ENCODE results near the gene CD109. TPM values are rescaled to one million over a fixed set of nuclear protein-coding genes. Genes with fewer than 3 reads are reported as not detected.
A peak's percentile ranks its signal among the peaks of the same experiment; 100 is the strongest.
"Not testable (repeated sequence)": the region's sequence is repeated elsewhere in the genome, so short reads cannot be mapped to it uniquely, and the experiment has no call there.

The CD109 gene
- total RNA-seq, 2 donors from 2014 or later = 2.2 to 4.3 TPM

- intact Hi-C loops (cut with DNase I, micrococcal nuclease); ATAC-seq; DNase-seq: not testable (repeated sequence)
Observed at GRCh38 chr6:73715111-73715508, 19.1 kb downstream of the CD109 start.

- DNase-seq = no peak
- intact Hi-C loops (cut with DNase I, micrococcal nuclease) = no loop called here
- ATAC-seq = no peak
Observed at GRCh38 chr6:73719046-73719445, 23.0 kb downstream of the CD109 start.

GRCh38 chr6:73722318-73723060 lies 26.5 kb downstream of the CD109 start:
- intact Hi-C loops (cut with DNase I, micrococcal nuclease) = no loop called here
- ATAC-seq (no peak), DNase-seq (no peak)

GRCh38 chr6:73723480-73723879 lies 27.5 kb downstream of the CD109 start:
- intact Hi-C loops (cut with DNase I, micrococcal nuclease); ATAC-seq; DNase-seq: not testable (repeated sequence)

GRCh38 chr6:73724389-73724788 lies 28.4 kb downstream of the CD109 start:
- DNase-seq = no peak
- intact Hi-C loops (cut with DNase I, micrococcal nuclease) = no loop called here
- ATAC-seq = no peak

- DNase-seq (peak; percentile 25 to 29), ATAC-seq (peak; percentile 93)
- intact Hi-C loops (cut with DNase I, micrococcal nuclease) = not testable (repeated sequence)
Observed at GRCh38 chr6:73725192-73725591, 29.2 kb downstream of the CD109 start.

GRCh38 chr6:73727114-73727513 lies 31.1 kb downstream of the CD109 start:
- intact Hi-C loops (cut with DNase I, micrococcal nuclease) = no loop called here
- DNase-seq (no peak), ATAC-seq (no peak)

GRCh38 chr6:73728548-73729205 lies 32.7 kb downstream of the CD109 start:
- ATAC-seq = no peak
- intact Hi-C loops (cut with DNase I, micrococcal nuclease) = no loop called here
- no peak for DNase-seq

GRCh38 chr6:73731285-73731684 lies 35.3 kb downstream of the CD109 start:
- DNase-seq (no peak), ATAC-seq (no peak)
- intact Hi-C loops (cut with DNase I, micrococcal nuclease) = loop anchor here in 1 of 2 donors (10.0 kb wide), 1 partner anchor 56 kb away; no protein-coding TSS in a partner anchor

- peak; percentile 79 for ATAC-seq
- intact Hi-C loops (cut with DNase I, micrococcal nuclease) = loop anchor here (2.0 to 10.0 kb wide), 2 partner anchors 56 to 58 kb away; no protein-coding TSS in a partner anchor
- peak in 1 of 2 donors; percentile 29 for DNase-seq
Observed at GRCh38 chr6:73732845-73733675, 37.1 kb downstream of the CD109 start.

GRCh38 chr6:73733791-73734190 lies 37.8 kb downstream of the CD109 start:
- intact Hi-C loops (cut with DNase I, micrococcal nuclease) = loop anchor here (2.0 to 10.0 kb wide), 2 partner anchors 57 to 59 kb away; no protein-coding TSS in a partner anchor
- no peak for DNase-seq
- ATAC-seq = no peak

GRCh38 chr6:73734832-73735453 lies 38.9 kb downstream of the CD109 start:
- ATAC-seq (peak; percentile 88), DNase-seq (no peak)
- intact Hi-C loops (cut with DNase I, micrococcal nuclease) = loop anchor here (5.0 to 10.0 kb wide), 2 partner anchors 60 to 1477 kb away; no protein-coding TSS in a partner anchor

- intact Hi-C loops (cut with DNase I, micrococcal nuclease) = loop anchor here (5.0 to 10.0 kb wide), 2 partner anchors 64 to 1474 kb away; no protein-coding TSS in a partner anchor
- no peak for DNase-seq
- no peak for ATAC-seq
Observed at GRCh38 chr6:73738367-73739028, 42.5 kb downstream of the CD109 start.

GRCh38 chr6:73739096-73739495 lies 43.1 kb downstream of the CD109 start:
- DNase-seq (no peak), ATAC-seq (peak; percentile 65)
- intact Hi-C loops (cut with DNase I, micrococcal nuclease) = loop anchor here (5.0 to 10.0 kb wide), 2 partner anchors 64 to 1473 kb away; no protein-coding TSS in a partner anchor

GRCh38 chr6:73742433-73742832 lies 46.4 kb downstream of the CD109 start:
- DNase-seq (no peak), ATAC-seq (no peak)
- intact Hi-C loops (cut with DNase I, micrococcal nuclease) = no loop called here

GRCh38 chr6:73743081-73743480 lies 47.1 kb downstream of the CD109 start:
- ATAC-seq = no peak
- intact Hi-C loops (cut with DNase I, micrococcal nuclease) = no loop called here

GRCh38 chr6:73743556-73743955 lies 47.6 kb downstream of the CD109 start:
- intact Hi-C loops (cut with DNase I, micrococcal nuclease) = no loop called here
- ATAC-seq = no peak
- no peak for DNase-seq

More at GRCh38 chr6:73743081-73743480, 47.1 kb downstream of the CD109 start:
- DNase-seq = no peak

GRCh38 chr6:73746787-73747186 lies 50.8 kb downstream of the CD109 start:
- no peak for ATAC-seq
- DNase-seq = no peak
- intact Hi-C loops (cut with DNase I, micrococcal nuclease) = no loop called here
